Common myeloid progenitor, CD34-positive (primary cell): ENCODE measurements around the gene ABHD10. TPM values are rescaled to one million over a fixed set of nuclear protein-coding genes. Genes with fewer than 3 reads are reported as not detected.

ENCODE experiments used
- CTCF ChIA-PET: fragments of 350-600 bp; sonication (Branson Sonifier 250); formaldehyde crosslinking; loops from one replicate; lab custom pipeline; 2021; ENCODE audit warnings: antibody characterized with exemption; lab: Charles Lee
- POLR2A ChIA-PET: fragments of 350-600 bp; sonication (Branson Sonifier 250); formaldehyde crosslinking; loops from one replicate; lab custom pipeline; 2021; ENCODE audit warnings: antibody characterized with exemption; lab: Charles Lee
- DNase-seq, 3 donors: peaks; one replicate each; pipeline versions ENCODE4 v3.0.0 to v3.0.0-alpha.2; 2013
- H3K27ac ChIP-seq, 2 experiments: 1 replicate in 1 of 2; 2 replicates in 1 of 2; pipeline ENCODE4 v1.7.0; 2013; ENCODE audit warnings: inconsistent platforms in 2 of 2, low read length in 2 of 2, mild to moderate bottlenecking in 2 of 2, low read depth in 1 of 2, moderate library complexity in 1 of 2; ENCODE audit not compliant: severe bottlenecking in 2 of 2, insufficient read depth in 1 of 2, poor library complexity in 1 of 2
- H3K27me3 ChIP-seq, 5 experiments: replicated peaks in 2 of 5; 1 replicate in 3 of 5; 2 replicates in 2 of 5; pipeline versions ENCODE4 v1.6.1 to v1.7.0; 2013; ENCODE audit warnings: low read length in 4 of 5, mild to moderate bottlenecking in 2 of 5, moderate library complexity in 2 of 5, inconsistent platforms in 1 of 5; ENCODE audit not compliant: insufficient read depth in 5 of 5, control insufficient read depth in 4 of 5
- H3K36me3 ChIP-seq, 4 experiments: 1 replicate in 2 of 4; 2 replicates in 2 of 4; pipeline versions ENCODE4 v1.6.1 to v1.7.0; 2013; ENCODE audit warnings: low read length in 3 of 4, control low read depth in 1 of 4, mild to moderate bottlenecking in 1 of 4; ENCODE audit not compliant: control insufficient read depth in 4 of 4, insufficient read depth in 4 of 4
- H3K4me1 ChIP-seq, 4 experiments: 1 replicate in 3 of 4; 2 replicates in 1 of 4; pipeline versions ENCODE4 v1.6.1 to v1.7.1; 2013; ENCODE audit warnings: low read length in 3 of 4, mild to moderate bottlenecking in 3 of 4, control low read depth in 1 of 4, inconsistent platforms in 1 of 4, moderate library complexity in 1 of 4; ENCODE audit not compliant: control insufficient read depth in 4 of 4, insufficient read depth in 4 of 4; ENCODE audit errors: control extremely low read depth in 1 of 4
- H3K4me3 ChIP-seq, 7 experiments: 1 replicate in 4 of 7; 2 replicates in 3 of 7; pipeline versions ENCODE4 v1.5.1 to v1.7.0; 2013; ENCODE audit warnings: mild to moderate bottlenecking in 7 of 7, low read length in 6 of 7, moderate library complexity in 6 of 7, inconsistent platforms in 2 of 7, low read depth in 2 of 7, control low read depth in 1 of 7; ENCODE audit not compliant: insufficient read depth in 4 of 7, control insufficient read depth in 1 of 7; ENCODE audit errors: extremely low read depth in 1 of 7
- H3K9me3 ChIP-seq, 5 experiments: 1 replicate in 4 of 5; 2 replicates in 1 of 5; pipeline versions ENCODE4 v1.6.1 to v1.7.1; 2013; ENCODE audit warnings: low read length in 4 of 5, mild to moderate bottlenecking in 2 of 5, inconsistent platforms in 1 of 5, low read depth in 1 of 5, moderate library complexity in 1 of 5; ENCODE audit not compliant: control insufficient read depth in 4 of 5, insufficient read depth in 2 of 5; ENCODE audit errors: control extremely low read depth in 1 of 5
- WGBS: methylation state at CpG from one replicate; pipeline ENCODE4 v1.1.5; 2013; ENCODE audit not compliant: insufficient coverage; 5-methylcytosine and 5-hydroxymethylcytosine counted together
- polyA plus RNA-seq: library from polyadenylated mRNA; unstranded; fragments of 120-200 nt; gene quantifications from one replicate; pipeline ENCODE4 v1.2.1, GENCODE V29; 2013

Gene ABHD10
- 32.8 TPM for polyA plus RNA-seq

DNA sequence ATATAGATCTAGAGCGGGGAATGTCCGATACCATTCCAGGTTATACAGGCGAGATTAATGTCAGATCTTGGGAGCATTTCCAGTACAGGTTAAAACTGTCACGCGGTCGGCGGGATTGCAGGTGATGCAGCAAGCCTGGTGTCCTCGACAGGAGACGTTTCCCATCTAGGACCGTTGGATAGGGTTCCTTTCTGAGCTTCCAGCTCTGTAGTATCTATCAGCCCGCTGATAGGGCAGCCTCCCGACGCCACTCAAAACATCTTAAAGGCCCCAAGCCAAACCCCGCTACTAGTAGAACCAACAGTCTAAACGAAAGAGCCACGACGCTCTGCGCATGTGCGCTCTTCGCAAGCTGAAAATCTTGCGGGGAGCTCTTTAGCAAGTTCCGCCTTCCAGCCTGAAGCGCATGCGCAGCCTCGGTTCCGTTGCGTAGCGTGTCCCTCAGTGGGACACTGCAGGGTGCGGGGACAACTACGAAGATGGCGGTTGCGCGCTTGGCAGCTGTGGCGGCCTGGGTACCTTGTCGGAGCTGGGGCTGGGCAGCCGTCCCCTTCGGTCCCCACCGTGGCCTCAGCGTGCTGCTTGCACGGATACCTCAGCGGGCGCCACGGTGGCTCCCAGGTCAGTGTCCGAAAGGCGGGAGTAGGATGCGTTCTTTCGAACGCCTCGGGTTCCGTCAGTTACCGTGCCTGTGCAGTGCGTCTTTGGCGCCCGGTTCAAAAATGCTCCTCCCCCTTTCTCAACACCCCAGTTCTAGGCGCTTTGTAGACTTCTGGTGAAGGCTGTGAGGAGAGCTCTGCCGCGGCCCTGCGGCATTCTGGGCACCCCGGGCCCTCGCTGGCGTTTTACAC is at the start of gene ABHD10:
ABHD10 (plus strand) TSS at position 444 of the 851 bp plus-strand sequence; CDS start at position 480, 36 bp downstream.
- peak within 1 kb of the TSS; percentile 48 to 98 (median 93) for H3K4me3 ChIP-seq
- peak within 1 kb of the TSS; percentile 52 to 85 for H3K27ac ChIP-seq
- peaks cover 5 to 35% (median 13%) of the 10 kb centered on the region in 4 experiments for H3K4me1 ChIP-seq
- CTCF ChIA-PET, result interaction anchor here (0.9 to 2.8 kb wide), 9 partner anchors 8 to 286 kb away, joined by 3 to 28 read pairs (median 5); no protein-coding TSS in a partner anchor
- POLR2A ChIA-PET, result interaction anchor here (0.6 to 0.7 kb wide), 2 partner anchors 38 to 584 kb away, joined by 3 to 4 read pairs; no protein-coding TSS in a partner anchor
- 14% methylated on average over 48 of the region's 61 CpGs for WGBS
- no peaks in the 10 kb centered on the region for H3K9me3 ChIP-seq
- H3K36me3 ChIP-seq, result peaks cover 0 to 5% (median under 1%) of the 10 kb centered on the region in 4 experiments
- DNase-seq, result peak; percentile 98 to 100 (median 98)
- no peaks in the 10 kb centered on the region for H3K27me3 ChIP-seq

DNA sequence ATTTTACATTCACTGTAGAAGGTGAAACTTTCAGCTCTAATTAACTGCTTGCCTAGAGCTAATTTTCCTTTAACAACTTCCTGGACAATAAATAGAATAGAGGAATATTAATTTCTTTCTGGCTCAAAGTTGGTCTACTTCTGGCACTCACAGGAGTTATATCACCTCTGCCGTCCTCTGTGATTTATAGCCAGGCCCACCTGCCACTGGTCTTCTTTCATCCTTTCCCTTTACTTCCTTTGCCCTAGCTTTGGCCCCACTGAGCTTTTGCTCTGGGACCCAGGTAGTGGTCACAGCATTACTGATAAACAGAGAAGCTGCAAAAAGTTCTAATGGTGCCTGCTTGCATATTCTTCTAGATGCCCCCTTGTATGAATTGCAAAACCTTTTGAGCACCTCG is 49.3 kb upstream of the ABHD10 start:
- ChIA-PET CTCF (no interaction called here), POLR2A (no interaction called here)
- Histone ChIP-seq H3K36me3 (no peaks in the 10 kb centered on the region), H3K27me3 (no peaks in the 10 kb centered on the region), H3K9me3 (peaks cover 0 to 4% (median 0%) of the 10 kb centered on the region in 5 experiments), H3K4me1 (peaks cover 0 to 33% (median 7%) of the 10 kb centered on the region in 4 experiments), H3K4me3 (no peak overlapping the region), H3K27ac (no peak overlapping the region)
- no peak for DNase-seq
- 73% methylated on average over 1 of the region's 2 CpGs for WGBS

DNA sequence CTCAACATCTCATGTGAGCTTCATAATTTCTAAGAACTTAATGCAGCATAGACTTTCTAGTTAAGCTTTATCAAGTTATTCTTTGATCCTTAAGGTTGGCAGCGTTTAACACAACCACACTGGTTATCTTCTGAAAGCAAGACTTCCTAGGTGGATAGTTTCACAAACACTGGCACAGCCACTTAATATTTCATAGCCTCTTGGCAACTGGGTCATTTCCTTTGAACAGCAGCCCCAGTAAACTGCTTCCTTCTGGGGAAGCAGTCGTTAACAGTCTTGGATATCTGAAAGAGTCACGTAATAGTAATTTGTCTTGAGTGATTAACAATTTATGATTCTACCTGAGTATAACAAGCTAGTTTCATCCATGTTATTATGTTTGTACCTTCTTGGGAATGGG is 45.9 kb upstream of the ABHD10 start:
- ChIA-PET POLR2A (interaction anchor here (0.7 to 0.9 kb wide), 2 partner anchors 18 to 40 kb away, joined by 3 to 4 read pairs; no protein-coding TSS in a partner anchor), CTCF (interaction anchor here (0.9 to 2.0 kb wide), 6 partner anchors 15 to 38 kb away, joined by 3 to 7 read pairs (median 4); no protein-coding TSS in a partner anchor)
- peaks cover 0 to 29% (median 7%) of the 10 kb centered on the region in 4 experiments for H3K4me1 ChIP-seq
- no peaks in the 10 kb centered on the region for H3K27me3 ChIP-seq
- H3K4me3 ChIP-seq, result peak overlapping the region in 1 of 7 experiments; percentile 11
- peaks cover 0 to 4% (median 0%) of the 10 kb centered on the region in 5 experiments for H3K9me3 ChIP-seq
- DNase-seq, result peak; percentile 42 to 89 (median 77)
- no peaks in the 10 kb centered on the region for H3K36me3 ChIP-seq
- 14% methylated on average over 1 of the region's 3 CpGs for WGBS
- H3K27ac ChIP-seq, result peak overlapping the region in 1 of 2 experiments; percentile 50

DNA sequence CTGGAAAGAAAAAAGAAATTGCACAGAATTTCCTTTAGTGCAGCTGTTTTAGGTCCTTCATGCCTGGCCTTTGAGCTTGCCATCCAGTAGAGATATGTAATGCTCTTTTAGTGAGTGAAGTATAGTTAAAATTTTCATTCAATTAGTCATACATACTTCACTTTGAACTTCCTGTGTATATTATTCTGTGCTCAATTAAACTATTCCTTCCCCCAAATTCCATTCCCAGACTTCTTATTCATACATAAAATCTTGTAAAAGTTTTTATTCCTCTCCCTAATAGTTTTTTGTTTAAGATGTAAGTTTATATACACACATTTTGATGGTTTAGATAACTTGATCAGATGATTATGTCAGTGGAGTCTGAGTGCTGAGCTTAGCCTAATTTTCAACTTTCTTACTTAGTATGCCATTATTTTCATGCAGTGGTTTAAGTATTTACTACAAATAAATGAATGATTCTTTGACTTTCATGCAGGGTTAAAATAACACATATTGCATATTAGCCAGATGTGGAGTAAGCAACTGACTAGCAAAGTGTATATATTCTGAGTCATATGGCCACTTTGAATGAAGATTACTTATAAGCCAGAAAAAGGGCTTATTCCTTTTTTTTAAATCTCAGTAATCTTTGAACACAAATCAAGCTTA is 42.5 kb upstream of the ABHD10 start:
- H3K4me1 ChIP-seq, result peaks cover 0 to 18% (median 6%) of the 10 kb centered on the region in 4 experiments
- no peaks in the 10 kb centered on the region for H3K27me3 ChIP-seq
- H3K4me3 ChIP-seq, result no peak overlapping the region
- peaks cover 0 to 5% (median 0%) of the 10 kb centered on the region in 4 experiments for H3K36me3 ChIP-seq
- peaks cover 0 to 4% (median 0%) of the 10 kb centered on the region in 5 experiments for H3K9me3 ChIP-seq
- no peak overlapping the region for H3K27ac ChIP-seq
- no peak for DNase-seq
- POLR2A ChIA-PET, result no interaction called here
- CTCF ChIA-PET, result interaction anchor here (1.3 to 1.5 kb wide), 2 partner anchors 16 to 78 kb away, joined by 3 to 5 read pairs; no protein-coding TSS in a partner anchor

DNA sequence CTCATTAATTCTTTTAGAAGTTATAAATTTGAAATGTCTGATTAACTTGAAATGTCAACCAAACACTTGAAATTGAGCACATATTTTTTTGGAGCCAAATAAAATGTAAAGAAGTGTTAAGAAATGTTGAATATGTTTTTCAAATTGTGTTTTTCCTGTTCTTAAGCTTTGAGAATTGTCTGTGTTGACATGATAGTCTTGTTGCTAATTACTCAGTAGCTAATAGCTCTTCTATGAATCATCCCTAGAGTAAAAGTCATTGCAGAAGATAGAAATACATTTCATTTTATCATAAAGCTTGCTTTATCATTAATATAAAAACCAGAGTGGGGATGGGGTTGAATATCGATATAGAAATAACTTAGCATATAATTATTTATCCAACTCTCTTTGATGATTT is 41.9 kb upstream of the ABHD10 start:
- ChIA-PET CTCF (interaction anchor here (1.3 to 1.5 kb wide), 2 partner anchors 16 to 77 kb away, joined by 3 to 5 read pairs; no protein-coding TSS in a partner anchor), POLR2A (no interaction called here)
- no peak for DNase-seq
- Histone ChIP-seq H3K36me3 (peaks cover 0 to 6% (median 0%) of the 10 kb centered on the region in 4 experiments), H3K27me3 (no peaks in the 10 kb centered on the region), H3K4me1 (peaks cover 0 to 11% (median 4%) of the 10 kb centered on the region in 4 experiments), H3K9me3 (peaks cover 0 to 4% (median 0%) of the 10 kb centered on the region in 5 experiments), H3K4me3 (no peak overlapping the region), H3K27ac (no peak overlapping the region)
- no CpG with 5 or more reads among the region's 1 CpG for WGBS

DNA sequence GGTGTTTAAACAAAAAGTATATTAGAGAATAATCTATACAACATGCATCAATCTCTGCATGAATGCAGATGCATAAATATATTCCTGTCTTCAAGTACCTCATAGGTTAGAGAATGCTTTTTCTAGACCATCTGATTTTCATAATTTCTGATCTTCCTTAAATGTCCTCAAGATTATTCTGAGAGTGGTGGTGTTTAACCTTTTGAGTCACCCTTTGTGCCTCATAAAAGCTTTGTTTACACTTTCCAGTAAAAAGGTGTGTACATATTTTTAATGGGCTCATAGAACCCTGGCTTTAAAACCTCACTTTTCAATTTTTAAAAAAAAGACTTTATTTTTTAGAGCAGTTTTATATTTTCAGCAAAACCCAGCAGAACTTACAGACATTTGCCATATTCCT is 41.0 kb upstream of the ABHD10 start:
- Histone ChIP-seq H3K4me3 (no peak overlapping the region), H3K4me1 (peaks cover 0 to 2% (median 1%) of the 10 kb centered on the region in 4 experiments), H3K27me3 (no peaks in the 10 kb centered on the region), H3K27ac (no peak overlapping the region), H3K36me3 (peaks cover 0 to 9% (median under 1%) of the 10 kb centered on the region in 4 experiments), H3K9me3 (peaks cover 0 to 4% (median 0%) of the 10 kb centered on the region in 5 experiments)
- ChIA-PET CTCF (interaction anchor here (1.5 kb wide), 1 partner anchor 17 kb away, joined by 5 read pairs; no protein-coding TSS in a partner anchor), POLR2A (no interaction called here)
- no peak for DNase-seq
